CD4-positive, alpha-beta T cell treated with Interleukin-17A for 1 hour (primary cell): ENCODE measurements around the gene TF.
A peak's percentile ranks its signal among the peaks of the same experiment; 100 is the strongest.
"Not testable (repeated sequence)": the region's sequence is repeated elsewhere in the genome, so short reads cannot be mapped to it uniquely, and the experiment has no call there.

Experiments used
- DNase-seq: peaks from one replicate; pipeline ENCODE4 v3.0.0-alpha.2; 2020

Gene TF

GRCh38 chr3:133767607-133768006 is 21.4 kb downstream of the TF start:
- DNase-seq = no peak

DNA sequence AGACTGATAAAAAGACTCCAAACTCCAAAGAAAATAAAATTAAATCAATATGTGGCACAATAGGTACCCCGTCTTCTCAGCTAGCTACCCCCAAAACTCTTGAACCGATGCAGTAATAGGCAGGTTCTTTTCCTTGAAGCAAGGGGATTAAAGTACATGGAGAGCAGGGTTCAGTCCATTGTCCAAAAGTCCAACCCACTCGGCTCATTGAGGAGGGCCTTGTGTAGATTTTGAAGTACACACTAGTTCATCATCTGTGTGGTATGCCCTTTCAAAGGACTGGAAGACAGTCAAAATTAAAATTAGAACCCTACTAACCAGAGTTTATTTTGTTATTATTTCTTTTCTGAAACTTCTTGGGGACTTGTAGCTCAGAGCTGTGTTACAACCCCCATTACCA is 23.3 kb downstream of the TF start:
- no peak for DNase-seq

DNA sequence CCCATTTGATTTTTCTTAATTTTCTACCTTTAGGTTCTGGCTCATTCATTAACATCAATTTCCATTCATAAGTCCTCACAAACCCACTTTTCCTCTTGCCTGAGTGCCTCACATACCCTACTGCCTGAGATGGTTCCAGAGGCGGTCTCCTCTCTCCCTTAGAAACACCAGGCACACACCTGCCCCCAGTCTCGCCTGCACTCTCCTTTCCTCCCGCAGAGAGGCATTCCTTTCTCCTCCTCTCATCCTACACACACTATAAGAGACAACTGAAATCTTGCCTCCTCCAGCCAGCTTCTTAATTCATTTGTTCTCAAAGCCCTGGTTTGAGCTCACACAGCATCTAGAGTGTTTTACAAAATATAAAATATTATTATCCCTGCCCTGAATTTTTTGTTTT is 27.5 kb downstream of the TF start:
- no peak for DNase-seq

GRCh38 chr3:133775309-133775708 is 29.1 kb downstream of the TF start:
- DNase-seq = no peak

DNA sequence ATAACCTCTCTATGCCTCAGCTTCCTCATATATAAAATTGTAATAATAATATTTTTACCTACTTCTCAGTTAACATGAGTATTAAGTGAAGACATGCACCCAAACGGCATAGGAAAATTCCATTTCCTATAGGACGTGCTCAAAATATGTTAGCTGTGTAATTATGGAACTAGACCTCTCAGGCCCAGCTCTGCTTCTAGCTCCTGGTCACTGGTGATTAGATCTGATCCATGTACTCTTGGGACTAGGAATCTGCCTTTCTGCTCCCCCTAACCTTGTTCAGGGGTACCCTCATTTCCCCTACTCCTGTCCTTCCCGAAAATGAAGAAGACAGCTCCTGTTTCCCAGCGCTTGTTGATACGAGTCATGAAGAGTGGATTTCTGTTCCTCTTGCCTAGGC is 29.6 kb downstream of the TF start:
- no peak for DNase-seq

GRCh38 chr3:133776794-133777438 is 30.7 kb downstream of the TF start:
- no peak for DNase-seq

DNA sequence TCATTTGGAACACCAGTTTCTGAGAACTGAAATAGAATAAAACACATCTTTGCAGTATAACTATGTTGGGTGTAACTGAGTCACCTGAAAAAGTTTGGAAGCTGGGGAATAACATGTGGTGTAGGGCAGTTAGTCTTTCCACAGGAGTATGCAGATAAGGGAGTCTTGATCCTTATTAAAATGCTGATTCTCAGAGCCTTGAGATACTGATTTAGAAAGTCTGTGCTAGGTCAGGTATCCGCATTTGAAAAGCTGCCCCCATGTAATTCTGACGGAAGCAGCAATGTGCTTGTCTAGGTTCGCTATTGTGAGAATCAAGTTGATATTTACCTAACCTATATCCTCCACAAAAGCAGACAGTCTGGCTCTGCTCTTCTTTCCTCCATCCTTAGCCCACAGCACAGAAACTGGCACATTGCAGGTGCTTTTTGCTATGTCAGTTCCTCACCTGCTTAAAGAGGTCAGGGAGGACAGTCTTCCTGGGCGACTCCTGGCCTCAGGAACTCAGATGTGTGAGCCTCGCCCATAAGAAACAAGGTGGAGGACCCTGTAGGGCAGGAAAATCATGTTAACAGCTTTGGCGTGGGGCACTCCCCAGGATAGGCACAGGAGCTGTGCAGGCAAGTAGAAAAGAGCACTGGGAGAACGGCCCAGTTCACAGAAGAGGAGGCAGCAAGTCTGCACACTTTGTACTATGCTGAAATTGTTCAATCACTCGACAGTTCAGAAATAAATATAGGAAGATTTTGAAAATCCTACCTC is 31.8 kb downstream of the TF start:
- DNase-seq = no peak

GRCh38 chr3:133779626-133780203 is 33.5 kb downstream of the TF start:
- DNase-seq = no peak

DNA sequence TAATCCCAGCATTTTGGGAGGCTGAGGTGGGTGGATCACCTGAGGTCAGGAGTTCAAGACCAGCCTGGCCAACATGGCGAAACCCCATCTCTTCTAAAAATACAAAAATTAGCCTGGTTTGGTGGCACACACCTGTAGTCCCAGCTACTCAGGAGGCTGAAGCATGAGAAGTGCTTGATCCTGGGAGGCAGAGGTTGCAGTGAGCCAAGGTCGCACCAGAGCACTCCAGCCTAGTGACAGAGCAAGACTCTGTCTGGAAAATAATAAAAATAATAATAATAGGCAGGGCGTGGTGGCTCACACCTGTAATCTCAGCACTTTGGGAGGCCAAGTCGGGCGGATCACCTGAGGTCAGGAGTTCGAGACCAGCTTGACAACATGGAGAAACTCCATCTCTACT is 34.6 kb downstream of the TF start:
- not testable (repeated sequence) for DNase-seq

GRCh38 chr3:133781570-133781969 is 35.4 kb downstream of the TF start:
- DNase-seq = no peak

GRCh38 chr3:133782454-133782853 is 36.3 kb downstream of the TF start:
- DNase-seq = no peak

GRCh38 chr3:133783762-133784161 is 37.6 kb downstream of the TF start:
- DNase-seq = no peak

- DNase-seq = no peak
Observed at GRCh38 chr3:133788024-133788423, 41.8 kb downstream of the TF start.

GRCh38 chr3:133792171-133792763 is 46.1 kb downstream of the TF start:
- no peak for DNase-seq

- no peak for DNase-seq
Observed at GRCh38 chr3:133797396-133798105, 51.4 kb downstream of the TF start.

DNA sequence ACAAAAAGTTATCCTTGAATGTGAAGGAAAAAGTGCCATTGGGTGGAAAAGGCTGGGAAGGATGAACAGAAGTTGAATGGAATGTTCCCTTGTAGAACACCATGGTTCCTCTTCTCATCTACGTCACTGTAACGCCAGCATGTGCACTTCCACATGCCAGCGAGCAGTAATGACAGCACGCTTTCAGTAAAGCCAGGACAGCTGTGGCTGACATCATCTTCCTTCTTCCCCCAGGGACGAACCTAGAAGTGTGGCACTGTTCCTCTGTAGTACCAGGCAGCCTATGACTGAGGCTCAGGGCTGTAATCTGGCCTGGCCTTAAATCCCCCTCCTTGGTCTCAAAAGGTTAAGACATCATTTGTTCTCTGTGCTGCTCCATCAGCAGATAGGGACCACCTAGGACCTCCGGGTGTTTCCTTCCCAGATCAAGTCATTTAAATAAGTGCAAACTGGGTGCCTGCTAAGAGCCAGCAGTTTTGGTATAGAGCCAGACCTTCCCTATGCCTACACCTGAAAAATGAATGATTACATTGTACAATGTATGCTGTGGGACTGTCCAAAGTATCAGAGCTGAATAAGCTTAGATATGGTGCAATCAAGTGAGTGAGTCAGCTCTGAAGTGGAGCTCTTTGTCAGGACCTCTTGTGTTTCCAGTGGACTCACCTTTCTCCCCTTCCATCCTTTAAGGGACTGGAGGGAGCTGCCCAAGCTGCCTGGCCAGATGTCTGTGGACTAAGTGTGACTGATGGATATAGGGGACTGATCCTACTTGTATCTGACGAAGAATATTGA is 53.8 kb downstream of the TF start:
- DNase-seq = no peak

GRCh38 chr3:133803469-133803868 is 57.3 kb downstream of the TF start:
- no peak for DNase-seq

- DNase-seq = no peak
Observed at GRCh38 chr3:133804896-133805295, 58.7 kb downstream of the TF start.

DNA sequence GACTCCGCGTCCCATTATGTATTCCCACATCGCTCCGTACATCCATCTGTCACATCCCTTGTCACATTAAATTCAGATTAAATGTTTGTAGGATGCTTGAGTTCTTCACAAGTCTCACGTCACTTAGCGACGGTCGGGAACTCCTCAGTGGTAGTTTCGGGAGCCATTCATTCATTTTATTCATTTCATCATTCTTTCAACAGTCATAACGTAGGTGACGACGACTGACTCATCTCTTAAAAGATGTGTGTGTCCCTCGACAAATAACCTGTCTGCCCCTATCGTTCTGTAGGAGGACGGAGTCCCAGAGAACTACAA is 59.1 kb downstream of the TF start:
- DNase-seq = no peak

GRCh38 chr3:133805702-133806475 is 59.7 kb downstream of the TF start, which contains the start of gene SRPRB:
TSS of gene SRPRB (plus strand) at chr3:133805815. CDS start at chr3:133805849, 34 bp downstream.
- DNase-seq = peak; percentile 97

- DNase-seq = no peak
Observed at GRCh38 chr3:133812872-133813271, 66.7 kb downstream of the TF start.

GRCh38 chr3:133815386-133815785 is 69.2 kb downstream of the TF start:
- no peak for DNase-seq
